GM12878 (cell line): ENCODE measurements around the gene CEP78. TPM values are rescaled to one million over a fixed set of nuclear protein-coding genes. Genes with fewer than 3 reads are reported as not detected.

ENCODE experiments used
- ATAC-seq: fragments of 200-7000 bp; cut with Tn5 transposase; 3 replicates; pipeline ENCODE4 v1.9.1; 2020; ENCODE audit warnings: mild to moderate bottlenecking, moderate library complexity
- BruUV-seq: library from RNA; stranded (reverse); fragments of 400-500 nt; replicated peaks from 2 replicates; lab custom pipeline; 2021; lab: Mats Ljungman, UMichigan
- CTCF ChIA-PET: fragments of 300-600 bp; sonication (Branson Sonifier 250); formaldehyde crosslinking; extraction: SDS; loops from one replicate; lab custom pipeline; 2021; ENCODE audit warnings: inconsistent platforms; lab: Yijun Ruan, JAX
- POLR2A ChIA-PET: fragments of 350-600 bp; formaldehyde crosslinking; extraction: SDS; loops from one replicate; lab custom pipeline; 2021; ENCODE audit warnings: inconsistent platforms; lab: Charles Lee
- RAD21 ChIA-PET: fragments of 300-600 bp; sonication (Branson Sonifier 250); formaldehyde crosslinking; loops from one replicate; lab custom pipeline; 2023; ENCODE audit warnings: antibody characterized with exemption; ENCODE audit not compliant: unreplicated experiment; lab: Charles Lee
- SMC1A ChIA-PET: fragments of 300-600 bp; sonication (Branson Sonifier 250); formaldehyde crosslinking; loops from one replicate; lab custom pipeline; 2023; ENCODE audit not compliant: unreplicated experiment, uncharacterized antibody; lab: Charles Lee
- DNase-seq: peaks from one replicate; pipeline ENCODE4 v3.0.0-alpha.2; 2011; ENCODE audit warnings: low read depth, low spot score
- FAIRE-seq: peaks from 3 replicates; lab custom pipeline; 2011; peaks lifted over from hg19 to GRCh38; lab: Jason Lieb, UNC
- H2AFZ ChIP-seq: 2 replicates; pipeline ENCODE4 v1.6.0; 2011; ENCODE audit warnings: low read depth, low read length, control low read depth; ENCODE audit not compliant: control insufficient read depth
- H3K27ac ChIP-seq: 2 replicates; pipeline ENCODE4 v1.5.1; 2011; ENCODE audit warnings: control low read depth; ENCODE audit not compliant: control insufficient read depth, insufficient read depth
- H3K27me3 ChIP-seq, 2 experiments: replicated peaks in 1 of 2; 2 replicates each; pipeline versions ENCODE4 v1.6.0 to v1.6.1; 2011; ENCODE audit warnings: low read length in 1 of 2; ENCODE audit not compliant: control insufficient read depth in 2 of 2, insufficient read depth in 2 of 2
- H3K36me3 ChIP-seq, 2 experiments: 2 replicates each; pipeline ENCODE4 v1.5.1; 2011; ENCODE audit warnings: low read length in 1 of 2; ENCODE audit not compliant: control insufficient read depth in 2 of 2, insufficient read depth in 2 of 2
- H3K4me1 ChIP-seq: 2 replicates; pipeline ENCODE4 v1.6.1; 2011; ENCODE audit warnings: mild to moderate bottlenecking, low read length, moderate library complexity, mixed read lengths; ENCODE audit not compliant: control insufficient read depth, insufficient read depth
- H3K4me2 ChIP-seq: 2 replicates; pipeline ENCODE4 v1.6.0; 2011; ENCODE audit warnings: control low read depth; ENCODE audit not compliant: control insufficient read depth, insufficient read depth
- H3K4me3 ChIP-seq: fragments of 200-600 bp; sonication (generic); 2 replicates; pipeline ENCODE4 v1.5.1; 2016
- H3K79me2 ChIP-seq: 2 replicates; pipeline ENCODE4 v1.6.0; 2011; ENCODE audit warnings: low read length; ENCODE audit not compliant: control insufficient read depth, insufficient read depth
- H3K9ac ChIP-seq: 2 replicates; pipeline ENCODE4 v1.8.0; 2011; ENCODE audit warnings: low read length, control low read depth, mixed read lengths; ENCODE audit not compliant: control insufficient read depth, insufficient read depth
- H3K9me3 ChIP-seq: replicated peaks from 3 replicates; pipeline ENCODE4 v1.5.1; 2011; ENCODE audit warnings: mild to moderate bottlenecking, low read length; ENCODE audit not compliant: control insufficient read depth, insufficient read depth
- H4K20me1 ChIP-seq: 2 replicates; pipeline ENCODE4 v1.6.0; 2011; ENCODE audit not compliant: control insufficient read depth, insufficient read depth
- E2F4 ChIP-seq: IDR thresholded peaks from 2 replicates; pipeline ENCODE4 v1.6.1; 2012; ENCODE audit warnings: low read depth, low read length, improper control_type of control experiment
- EGR1 ChIP-seq, 2 experiments: IDR thresholded peaks; 1 replicate in 1 of 2; 2 replicates in 1 of 2; pipeline ENCODE4 v1.6.1; 2011 to 2012; ENCODE audit warnings: low read depth in 2 of 2, low read length in 2 of 2, borderline replicate concordance in 1 of 2, mild to moderate bottlenecking in 1 of 2, moderate library complexity in 1 of 2
- JUNB ChIP-seq: IDR thresholded peaks from 2 replicates; pipeline ENCODE4 v1.6.1; 2016; ENCODE audit warnings: antibody characterized with exemption, mild to moderate bottlenecking
- MTA2 ChIP-seq: fragments of 450-650 bp; IDR thresholded peaks from 2 replicates; pipeline ENCODE4 v1.6.1; 2016; ENCODE audit warnings: low read depth, mild to moderate bottlenecking, moderate library complexity
- NR2C2 ChIP-seq: IDR thresholded peaks from 2 replicates; pipeline ENCODE4 v1.6.1; 2011; ENCODE audit warnings: borderline replicate concordance, low read depth; ENCODE audit not compliant: control insufficient read depth, insufficient read length
- PAX5 ChIP-seq: IDR thresholded peaks from 2 replicates; pipeline ENCODE4 v1.6.1; 2011; ENCODE audit warnings: low read depth, low read length, borderline replicate concordance
- PAX8 ChIP-seq: fragments of 450-650 bp; IDR thresholded peaks from 2 replicates; pipeline ENCODE4 v1.6.1; 2017; ENCODE audit warnings: mild to moderate bottlenecking, moderate library complexity
- POLR2AphosphoS2 ChIP-seq: IDR thresholded peaks from 2 replicates; pipeline ENCODE4 v1.6.1; 2011; ENCODE audit warnings: low read depth, mild to moderate bottlenecking, low read length, improper control_type of control experiment, moderate library complexity
- RBBP5 ChIP-seq: fragments of 200-600 bp; sonication (generic); conservative IDR thresholded peaks from 2 replicates; pipeline ENCODE4 v1.6.1; 2016
- RCOR1 ChIP-seq: conservative IDR thresholded peaks from 2 replicates; pipeline ENCODE4 v1.6.1; 2012; ENCODE audit warnings: low read depth, low read length, improper control_type of control experiment
- SIN3A ChIP-seq: IDR thresholded peaks from 2 replicates; pipeline ENCODE4 v1.6.1; 2012; ENCODE audit warnings: low read depth, low read length, improper control_type of control experiment
- TCF12 ChIP-seq: IDR thresholded peaks from 2 replicates; pipeline ENCODE4 v1.6.1; 2011; ENCODE audit warnings: low read depth, mild to moderate bottlenecking, low read length
- TCF7 ChIP-seq: IDR thresholded peaks from 2 replicates; pipeline ENCODE4 v1.6.1; 2014; ENCODE audit warnings: antibody characterized with exemption, borderline replicate concordance
- YBX1 ChIP-seq: fragments of 450-650 bp; IDR thresholded peaks from 2 replicates; pipeline ENCODE4 v1.6.1; 2016; ENCODE audit warnings: antibody characterized with exemption
- ZBED1 ChIP-seq: IDR thresholded peaks from 2 replicates; pipeline ENCODE4 v1.6.1; 2016; ENCODE audit warnings: borderline replicate concordance
- ZBTB33 ChIP-seq: fragments of 450-650 bp; IDR thresholded peaks from 2 replicates; pipeline ENCODE4 v1.6.1; 2017; ENCODE audit warnings: mild to moderate bottlenecking
- ZBTB4 ChIP-seq: fragments of 450-650 bp; formaldehyde crosslinking; IDR thresholded peaks from 2 replicates; pipeline ENCODE4 v1.4.0; 2022; ENCODE audit warnings: mild to moderate bottlenecking, moderate library complexity
- WGBS: methylation state at CpG from one replicate; pipeline ENCODE4 v1.1.6; 2016; ENCODE audit warnings: low lambda C conversion rate; ENCODE audit not compliant: insufficient replicate concordance, insufficient coverage; ENCODE audit errors: missing lambda C conversion rate; 5-methylcytosine and 5-hydroxymethylcytosine counted together
- in situ Hi-C: fragments of 300-500 bp; cut with MboI; formaldehyde crosslinking; loops from 9 replicates; pipeline ENCODE4 v1.14.3; 2018; ENCODE audit warnings: mixed read lengths
- intact Hi-C: fragments of 100-400 bp; cut with micrococcal nuclease; formaldehyde crosslinking; loops from one replicate; pipeline ENCODE4 v1.14.2; 2022; ENCODE audit not compliant: unreplicated experiment
- polyA plus RNA-seq, 11 experiments: library from polyadenylated mRNA; depleted of rRNA in 4 of 11; unstranded in 6 of 11; stranded (reverse) in 5 of 11; fragments of >200 nt; fragmentation: Nextera tagmentation in 4 of 11; fragmentation: Illumina TruSeq in 1 of 11; extraction: Ambion mirVana in 4 of 11; extraction: Trizol in 1 of 11; gene quantifications; 1 replicate in 1 of 11; 2 replicates in 10 of 11; pipeline versions ENCODE4 v1.2.1 to v1.2.3, GENCODE V29; 2011 to 2016; ENCODE audit warnings: inconsistent platforms in 2 of 11, missing spikeins in 2 of 11, low read depth in 1 of 11
- total RNA-seq, 4 experiments: library from RNA; depleted of rRNA in 3 of 4; stranded (reverse); fragments of >200 nt in 3 of 4; fragmentation: Illumina TruSeq in 1 of 4; extraction: Trizol in 1 of 4; gene quantifications; 2 replicates each; pipeline versions ENCODE4 v1.2.1 to v1.2.3, GENCODE V29; 2013 to 2021

Gene CEP78
- total and polyA plus RNA-seq, 10 of the 15 experiments (the other 5 are each of a cell fraction or from before 2014, with no cell fraction given) = 4.1 to 44.9 (median 27.9) TPM

- no peak for TF ChIP-seq ZBTB33
- TF ChIP-seq TCF7 = no peak
Measured at GRCh38 chr9:78319197-78320029, 83.5 kb downstream of the CEP78 start (continued).

GRCh38 chr9:78320030-78320693, 84.3 kb downstream of the CEP78 start:
- DNase-seq = no peak
- ChIA-PET CTCF (no interaction called here), POLR2A (no interaction called here), RAD21 (no interaction called here), SMC1A (no interaction called here)
- Histone ChIP-seq H2AFZ (no peak overlapping the region), H4K20me1 (no peaks in the 10 kb centered on the region), H3K36me3 (peaks cover 0 to 9% of the 10 kb centered on the region in 2 experiments; a peak in 3 of 4 replicates), H3K9ac (no peak overlapping the region), H3K27ac (no peak overlapping the region), H3K79me2 (no peaks in the 10 kb centered on the region), H3K9me3 (no peaks in the 10 kb centered on the region), H3K4me1 (no peaks in the 10 kb centered on the region), H3K4me2 (no peak overlapping the region), H3K4me3 (no peak overlapping the region), H3K27me3 (no peaks in the 10 kb centered on the region)
- no peak for ATAC-seq
- 81% methylated on average over 3 of the region's 4 CpGs for WGBS
- in situ Hi-C loops = no loop called here
- intact Hi-C loops = no loop called here
- no peak for FAIRE-seq
- no TSS peak for BruUV-seq
- TF ChIP-seq NR2C2 (no peak), E2F4 (no peak), YBX1 (no peak), TCF12 (no peak), JUNB (no peak), PAX8 (no peak), ZBED1 (no peak), RCOR1 (no peak), EGR1 (IDR thresholded peaks at IDR 0.05; ENCODE audit: borderline replicate concordance in 1 of 2, low read depth in 2 of 2, low read length in 2 of 2) (no peak), POLR2AphosphoS2 (no peak), ZBTB4 (CRISPR knock-in tag) (no peak), SIN3A (no peak), PAX5 (no peak), MTA2 (no peak), RBBP5 (no peak)
